ENCODE measurements around the gene FAM53B.
A peak's percentile ranks its signal among the peaks of the same experiment; 100 is the strongest.

Gene FAM53B

DNA sequence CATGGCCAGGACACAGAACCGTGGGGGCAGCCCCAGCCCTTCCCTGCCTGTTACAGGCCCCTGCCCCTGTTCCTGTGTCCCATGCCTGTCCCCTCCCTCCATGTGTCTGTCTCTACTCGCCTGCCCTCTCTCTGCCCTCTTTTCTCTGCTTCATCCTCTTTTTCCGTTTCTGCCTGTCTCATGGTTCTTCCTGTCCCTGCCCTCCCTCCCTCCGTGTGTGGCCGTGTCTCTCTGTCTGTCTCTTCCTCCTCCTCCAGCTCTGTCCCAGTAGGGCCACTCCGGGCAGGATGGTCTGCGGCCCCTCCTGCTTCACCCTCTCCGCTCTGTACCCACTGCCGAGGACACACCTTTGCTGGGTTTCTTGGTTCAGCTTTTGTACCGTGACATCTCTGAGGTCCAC lies 137.4 kb downstream of the FAM53B start:
- H3K27ac ChIP-seq, result no peak overlapping the region
- POLR2A ChIA-PET (ENCODE audit: low non-redundant PET), result no interaction called here
- TF ChIP-seq, protein P1, sequence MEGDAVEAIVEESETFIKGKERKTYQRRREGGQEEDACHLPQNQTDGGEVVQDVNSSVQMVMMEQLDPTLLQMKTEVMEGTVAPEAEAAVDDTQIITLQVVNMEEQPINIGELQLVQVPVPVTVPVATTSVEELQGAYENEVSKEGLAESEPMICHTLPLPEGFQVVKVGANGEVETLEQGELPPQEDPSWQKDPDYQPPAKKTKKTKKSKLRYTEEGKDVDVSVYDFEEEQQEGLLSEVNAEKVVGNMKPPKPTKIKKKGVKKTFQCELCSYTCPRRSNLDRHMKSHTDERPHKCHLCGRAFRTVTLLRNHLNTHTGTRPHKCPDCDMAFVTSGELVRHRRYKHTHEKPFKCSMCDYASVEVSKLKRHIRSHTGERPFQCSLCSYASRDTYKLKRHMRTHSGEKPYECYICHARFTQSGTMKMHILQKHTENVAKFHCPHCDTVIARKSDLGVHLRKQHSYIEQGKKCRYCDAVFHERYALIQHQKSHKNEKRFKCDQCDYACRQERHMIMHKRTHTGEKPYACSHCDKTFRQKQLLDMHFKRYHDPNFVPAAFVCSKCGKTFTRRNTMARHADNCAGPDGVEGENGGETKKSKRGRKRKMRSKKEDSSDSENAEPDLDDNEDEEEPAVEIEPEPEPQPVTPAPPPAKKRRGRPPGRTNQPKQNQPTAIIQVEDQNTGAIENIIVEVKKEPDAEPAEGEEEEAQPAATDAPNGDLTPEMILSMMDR (conservative IDR thresholded peaks at IDR 0.05; ENCODE audit: low read depth), result no peak
- CTCF ChIA-PET, result no interaction called here
- no peak for DNase-seq (ENCODE audit: low spot score)

DNA sequence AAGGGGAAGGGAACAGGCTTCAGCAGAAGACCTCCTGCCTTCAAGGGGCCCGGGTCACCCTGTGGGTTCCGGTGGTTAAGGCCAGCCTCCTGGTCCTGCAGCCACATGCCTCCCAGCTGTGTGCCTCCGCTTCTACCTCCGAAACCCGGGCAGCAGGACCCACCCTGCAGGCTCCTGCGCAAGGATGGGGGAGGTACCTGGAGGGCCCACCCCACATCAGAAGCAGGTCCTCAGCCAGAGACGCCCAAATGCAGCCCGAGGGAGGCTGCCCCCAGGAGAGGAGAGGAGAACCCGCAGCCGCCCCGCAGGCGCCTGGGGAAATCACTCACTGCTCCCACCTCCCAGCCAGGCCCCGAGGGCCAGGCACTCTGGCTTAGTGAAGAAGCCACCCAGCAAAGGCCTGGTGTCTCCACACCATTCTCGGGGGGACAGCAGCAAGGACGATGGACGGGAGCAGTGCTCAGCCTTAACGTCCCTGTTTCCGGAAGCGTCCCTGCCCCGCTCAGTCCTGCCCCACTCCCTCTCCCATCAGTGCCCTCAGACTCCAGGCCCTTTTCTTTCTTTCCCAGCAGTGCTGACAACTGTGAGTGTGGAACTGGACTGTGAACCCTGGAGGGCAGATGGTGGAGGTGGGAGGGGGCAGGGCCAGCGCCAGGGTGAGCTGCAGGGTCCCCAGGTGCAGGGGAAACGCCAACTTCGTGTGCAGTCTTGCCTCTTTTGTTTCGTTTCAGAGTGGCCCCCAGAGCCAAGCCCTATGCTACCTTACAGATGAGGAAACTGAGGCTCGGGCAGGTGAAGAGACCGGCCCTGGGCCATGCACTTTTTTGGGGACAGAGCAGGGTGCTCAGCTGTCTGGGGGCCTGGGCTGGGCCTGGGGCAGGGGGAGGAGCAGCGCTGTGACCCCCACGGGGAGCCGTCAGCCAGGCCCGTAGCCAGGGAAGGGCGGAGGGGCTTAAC lies 138.0 kb downstream of the FAM53B start:
- TF ChIP-seq, protein P1 (conservative IDR thresholded peaks at IDR 0.05; ENCODE audit: low read depth), result no peak
- POLR2A ChIA-PET (ENCODE audit: low non-redundant PET), result no interaction called here
- CTCF ChIA-PET, result no interaction called here
- DNase-seq (ENCODE audit: low spot score), result no peak
- no peak overlapping the region for H3K27ac ChIP-seq

GRCh38 chr10:124605481-124605855 lies 138.7 kb downstream of the FAM53B start:
- TF ChIP-seq, protein P1 (conservative IDR thresholded peaks at IDR 0.05; ENCODE audit: low read depth), result no peak
- POLR2A ChIA-PET (ENCODE audit: low non-redundant PET), result no interaction called here
- no peak for DNase-seq (ENCODE audit: low spot score)
- no peak overlapping the region for H3K27ac ChIP-seq
- CTCF ChIA-PET, result no interaction called here

GRCh38 chr10:124605001-124605370 lies 139.2 kb downstream of the FAM53B start:
- TF ChIP-seq, protein P1 (conservative IDR thresholded peaks at IDR 0.05; ENCODE audit: low read depth), result no peak
- CTCF ChIA-PET, result no interaction called here
- POLR2A ChIA-PET (ENCODE audit: low non-redundant PET), result no interaction called here
- DNase-seq (ENCODE audit: low spot score), result no peak
- no peak overlapping the region for H3K27ac ChIP-seq

DNA sequence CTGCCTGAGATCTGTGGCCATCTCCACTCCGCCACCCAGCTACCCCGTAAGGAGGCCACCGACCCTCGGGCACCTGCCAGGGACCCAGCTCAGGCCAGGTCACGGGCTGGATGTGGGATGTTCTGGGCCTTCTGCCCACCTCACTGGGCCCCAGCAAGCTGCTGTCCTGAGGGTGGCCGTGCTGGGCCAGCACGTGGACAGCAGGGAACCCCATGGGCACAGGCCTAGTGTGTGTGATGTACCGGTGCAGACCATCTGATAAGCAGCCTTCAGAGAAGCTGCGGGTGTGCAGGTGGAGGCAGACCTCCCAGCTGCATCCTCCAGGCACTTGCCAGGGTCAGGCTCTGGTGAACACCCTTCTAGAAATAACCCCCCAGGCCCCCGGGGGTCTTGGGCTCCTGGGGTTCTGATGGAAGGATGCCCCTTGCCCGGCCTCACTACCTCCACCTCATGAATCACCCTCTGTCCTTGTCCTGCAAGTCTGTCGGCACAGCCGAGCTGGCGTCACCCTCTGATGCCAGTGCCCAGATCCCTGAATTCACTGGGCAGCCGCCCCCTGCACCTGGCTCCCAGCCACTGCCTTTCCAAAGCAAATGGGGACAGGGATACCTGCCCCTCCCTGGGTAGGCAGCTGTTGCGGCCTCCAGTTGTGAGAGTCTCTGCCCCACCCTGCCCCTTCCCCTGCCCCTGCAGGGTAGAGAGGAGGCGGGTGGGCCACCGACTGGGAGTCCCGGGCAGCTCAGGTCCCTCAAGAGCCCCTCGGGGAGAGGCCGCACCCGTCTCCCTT lies 139.8 kb downstream of the FAM53B start:
- ChIA-PET POLR2A (ENCODE audit: low non-redundant PET) (no interaction called here), CTCF (interaction anchor here (0.8 to 1.5 kb wide), 2 partner anchors 10 to 74 kb away, joined by 3 to 4 read pairs; no protein-coding TSS in a partner anchor)
- DNase-seq (ENCODE audit: low spot score), result no peak
- H3K27ac ChIP-seq, result peak overlapping the region; percentile 9; the same call in 1 of the 2 replicates
- TF ChIP-seq, protein P1 (conservative IDR thresholded peaks at IDR 0.05; ENCODE audit: low read depth), result no peak

- ChIA-PET CTCF (interaction anchor here (0.6 to 1.5 kb wide), 4 partner anchors 11 to 1177 kb away, joined by 3 to 4 read pairs (median 4); no protein-coding TSS in a partner anchor), POLR2A (ENCODE audit: low non-redundant PET) (no interaction called here)
- H3K27ac ChIP-seq, result peak overlapping the region; percentile 9; the same call in 1 of the 2 replicates
- TF ChIP-seq, protein P1 (conservative IDR thresholded peaks at IDR 0.05; ENCODE audit: low read depth), result no peak
- no peak for DNase-seq (ENCODE audit: low spot score)
Measured at GRCh38 chr10:124603376-124604213, 140.6 kb downstream of the FAM53B start.
